GM23248 (cell line): ENCODE data around the gene SPPL2B.

Source experiments
- EZH2 ChIP-seq: fragments of 200-600 bp; sonication (generic); IDR thresholded peaks from 2 replicates; pipeline ENCODE4 v1.6.1; 2018; ENCODE audit warnings: antibody characterized with exemption, mild to moderate bottlenecking; ENCODE audit not compliant: insufficient read depth, poor library complexity, severe bottlenecking
- EZH2phosphoT487 ChIP-seq: fragments of 200-600 bp; sonication (generic); IDR thresholded peaks from 2 replicates; pipeline ENCODE4 v1.6.1; 2018; ENCODE audit warnings: antibody characterized with exemption, moderate library complexity, mild to moderate bottlenecking, low read depth; ENCODE audit not compliant: insufficient read depth

- no peak for TF ChIP-seq EZH2
- no peak for TF ChIP-seq EZH2phosphoT487
Measured at GRCh38 chr19:2303211-2303798, 25.2 kb upstream of the SPPL2B start.
